HG02938 (cell line): Measurements from ENCODE around the gene CHCHD3.
"Not testable (repeated sequence)": the region's sequence is repeated elsewhere in the genome, so short reads cannot be mapped to it uniquely, and the experiment has no call there.

Experiments
- ATAC-seq: cut with Tn5 transposase; IDR thresholded peaks from one replicate; pipeline ENCODE4 v1.9.1; 2021; ENCODE audit warnings: mild to moderate bottlenecking, moderate library complexity; ENCODE audit not compliant: unreplicated experiment

CHCHD3 gene

DNA sequence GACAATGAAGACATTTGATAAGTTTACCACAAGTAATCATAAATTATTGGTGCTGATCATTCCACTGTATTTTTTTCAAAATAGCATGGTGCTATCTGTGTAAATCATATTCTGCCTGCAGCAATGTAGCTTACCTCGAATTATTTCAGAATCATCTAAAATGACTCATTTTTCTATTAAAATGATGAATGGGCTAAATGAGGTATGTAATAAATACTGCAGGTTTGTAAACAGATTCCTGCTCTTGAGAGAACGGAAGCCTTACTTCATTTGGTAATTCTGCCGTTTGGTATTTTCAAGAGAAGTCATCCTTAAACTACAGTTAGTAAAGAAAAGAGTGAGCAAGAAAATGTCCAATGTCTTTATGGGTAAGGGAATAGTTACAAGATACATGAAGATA lies 115.9 kb downstream of the CHCHD3 start:
- ATAC-seq: no peak

DNA sequence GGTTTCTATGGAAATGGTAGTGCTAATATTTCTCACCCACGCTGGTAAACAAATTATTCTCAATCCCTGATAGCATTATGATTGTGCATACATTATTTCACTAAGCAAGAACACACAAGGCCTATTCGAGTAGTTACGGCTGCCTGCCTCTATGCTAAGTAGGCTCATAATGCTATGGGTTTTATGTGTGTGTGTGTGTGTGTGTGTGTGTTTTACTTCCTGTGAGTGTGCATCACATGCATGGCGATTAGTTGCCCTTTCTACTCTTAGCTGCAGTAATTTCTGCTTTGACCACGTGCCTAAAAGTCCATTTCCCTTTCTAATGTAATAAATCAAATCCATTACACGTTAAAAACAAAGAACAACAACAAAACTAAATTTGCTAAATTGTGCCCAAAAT lies 117.0 kb downstream of the CHCHD3 start:
- no peak for ATAC-seq

DNA sequence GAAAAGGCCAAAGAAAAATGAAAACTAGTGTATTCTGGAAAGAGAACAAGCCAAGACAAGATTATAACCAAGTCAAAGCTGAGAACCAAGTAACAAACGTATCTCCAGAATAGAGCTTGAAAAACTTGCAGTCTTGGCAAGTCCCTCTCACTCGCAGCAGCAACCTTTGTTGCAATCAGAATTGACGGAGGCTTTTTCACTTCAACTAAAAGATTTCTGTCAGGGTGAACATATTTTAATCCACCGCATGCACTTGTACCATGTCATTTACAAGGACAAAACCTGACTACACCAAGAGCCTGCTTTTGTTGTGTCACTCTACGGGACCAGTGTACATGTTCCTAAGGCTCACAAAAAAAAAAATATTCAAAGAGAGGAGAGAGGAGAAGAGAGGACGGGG lies 122.0 kb downstream of the CHCHD3 start:
- no peak for ATAC-seq

DNA sequence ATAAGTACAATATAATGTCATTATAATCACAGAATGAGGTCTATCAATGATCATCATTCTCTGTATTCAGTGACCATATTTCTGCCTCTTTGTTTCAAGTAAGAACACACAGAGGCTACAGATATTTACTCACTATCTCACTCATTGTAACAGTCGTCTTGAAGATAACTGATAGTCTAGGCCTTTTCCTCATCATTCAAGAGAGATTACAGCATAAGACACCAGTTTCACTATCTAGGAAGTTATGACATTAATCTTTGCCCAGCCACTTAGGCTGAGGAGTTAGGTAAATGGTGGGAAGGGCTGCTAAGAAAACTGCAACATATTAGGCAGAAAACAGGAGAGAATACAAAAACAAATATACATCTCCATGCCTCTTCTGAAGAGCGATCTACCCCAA lies 125.3 kb downstream of the CHCHD3 start:
- no peak for ATAC-seq

DNA sequence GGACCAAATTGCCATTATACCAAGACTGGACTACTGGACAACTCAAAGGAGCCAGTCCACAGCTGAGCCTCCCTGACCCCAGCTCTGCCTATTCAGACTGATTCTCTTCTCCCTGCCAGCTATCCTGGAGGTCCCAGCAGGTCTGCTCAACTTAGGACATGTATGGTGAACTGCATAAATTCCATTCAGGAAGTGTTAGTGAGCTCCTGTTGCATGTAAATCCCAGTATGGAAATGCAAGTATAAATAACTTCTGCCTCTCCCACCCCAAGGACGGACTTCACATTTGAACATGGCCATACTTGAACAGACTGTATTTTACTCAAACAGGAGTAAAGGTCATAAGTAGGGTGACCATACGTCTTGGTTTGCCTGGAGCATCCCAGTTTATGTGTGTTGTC lies 128.4 kb downstream of the CHCHD3 start:
- ATAC-seq: no peak

DNA sequence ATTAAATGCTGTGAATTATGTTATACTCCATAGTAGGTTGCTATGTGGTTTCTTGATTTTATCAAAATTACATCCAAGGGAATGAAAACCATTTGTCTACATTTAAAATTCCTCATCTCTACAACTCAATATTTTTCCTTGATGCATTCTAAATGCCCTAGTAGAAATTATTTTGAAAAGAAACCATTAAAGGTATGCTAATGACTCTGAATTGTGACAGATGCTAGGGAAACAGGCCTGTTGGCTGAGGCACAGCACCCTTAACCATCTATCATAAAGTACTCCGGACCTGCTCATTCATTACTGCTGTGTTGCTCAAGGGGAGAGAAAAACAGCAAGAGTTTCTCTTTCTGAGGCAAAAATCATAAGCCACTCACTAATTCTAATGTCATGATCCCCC lies 131.2 kb downstream of the CHCHD3 start:
- ATAC-seq: no peak

DNA sequence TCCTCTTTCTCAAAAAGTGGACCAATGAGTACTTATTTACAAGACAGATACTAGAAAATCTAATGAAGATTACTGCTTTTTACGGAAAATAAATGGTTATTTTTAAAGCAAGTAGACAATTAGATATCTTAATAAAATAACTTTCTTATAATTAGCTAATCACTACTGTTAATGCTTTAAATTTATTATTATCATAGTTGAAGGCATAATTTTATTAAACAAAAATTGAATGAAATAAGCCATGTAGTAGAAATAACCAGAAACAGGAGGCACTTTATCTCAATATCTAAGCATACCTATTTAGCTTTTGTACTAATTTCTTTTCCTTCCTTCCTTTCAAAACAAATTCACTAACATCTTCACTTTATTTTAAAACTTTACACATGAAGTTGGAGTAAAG lies 134.9 kb downstream of the CHCHD3 start:
- no peak for ATAC-seq

DNA sequence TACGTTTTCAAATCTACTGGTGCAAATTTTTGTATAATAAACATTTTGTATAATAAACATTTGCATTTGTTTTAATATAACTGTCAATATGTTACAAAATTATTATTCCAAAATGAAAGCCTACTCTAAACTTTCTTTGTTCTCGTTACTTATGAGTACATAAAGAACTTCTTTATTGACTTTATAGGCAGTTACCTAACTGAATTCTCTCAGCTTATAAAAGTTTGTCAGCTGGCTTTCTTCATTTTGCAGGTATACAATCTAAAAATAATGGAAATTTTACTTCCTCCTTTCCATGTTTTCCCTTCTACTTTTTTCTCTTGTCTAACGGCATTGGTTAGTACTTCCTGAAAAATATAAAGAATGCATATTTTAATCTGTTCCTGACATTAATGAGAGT lies 137.1 kb downstream of the CHCHD3 start:
- no peak for ATAC-seq

DNA sequence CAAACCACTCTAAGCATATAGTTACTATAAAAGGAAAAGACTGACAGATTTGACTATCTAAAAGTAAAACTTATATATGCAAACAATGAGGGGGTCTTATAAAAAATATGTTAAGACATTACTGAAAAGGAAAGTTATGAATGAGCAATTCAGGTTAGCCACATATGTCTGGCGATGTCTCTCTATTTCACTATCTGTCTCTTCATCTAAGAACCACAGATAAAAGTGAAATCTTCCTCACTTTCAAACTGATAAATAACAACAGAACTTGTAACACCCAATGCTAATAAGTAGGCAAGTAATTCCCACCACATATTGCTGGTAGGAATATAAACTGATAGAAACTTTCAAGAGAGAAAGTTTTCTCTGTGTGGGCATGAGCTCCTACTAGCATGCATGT lies 138.2 kb downstream of the CHCHD3 start:
- ATAC-seq: no peak

DNA sequence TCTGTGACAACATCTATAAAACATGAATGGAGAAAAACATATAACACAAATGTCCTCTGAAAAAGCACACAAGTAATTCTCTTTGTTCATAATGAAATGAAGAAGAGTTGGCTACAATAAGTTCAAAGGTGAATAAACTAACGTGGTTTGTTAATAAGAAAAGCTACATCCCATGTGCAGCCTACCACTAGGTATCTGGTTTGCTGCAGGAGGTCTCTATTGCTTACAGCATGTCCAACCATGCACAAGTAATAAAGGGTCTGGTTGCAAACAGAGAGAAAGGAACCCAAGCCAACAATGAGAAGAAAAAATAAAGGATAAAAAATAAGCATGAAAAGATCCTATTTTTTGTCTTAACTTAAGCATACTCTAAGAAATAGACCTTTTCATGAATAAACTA lies 139.2 kb downstream of the CHCHD3 start:
- no peak for ATAC-seq

DNA sequence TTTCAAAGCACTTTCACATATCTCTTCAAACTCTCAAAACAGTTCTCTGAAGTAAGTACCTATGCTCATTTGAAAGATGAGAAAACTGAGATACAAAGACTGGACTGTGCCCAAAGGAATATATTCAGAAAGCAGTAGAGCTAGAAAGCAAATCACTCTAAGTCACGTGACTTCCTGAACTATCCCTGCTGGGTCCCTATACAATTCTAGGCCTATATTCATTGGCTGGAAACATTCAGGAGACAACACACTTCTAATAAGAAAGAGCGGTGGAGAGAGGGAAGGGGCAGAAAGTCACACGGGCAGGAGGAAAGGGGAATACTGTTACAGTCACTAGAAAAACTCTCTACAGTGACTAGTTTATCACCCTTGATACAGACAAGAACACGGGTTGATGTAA lies 140.0 kb downstream of the CHCHD3 start:
- no peak for ATAC-seq

DNA sequence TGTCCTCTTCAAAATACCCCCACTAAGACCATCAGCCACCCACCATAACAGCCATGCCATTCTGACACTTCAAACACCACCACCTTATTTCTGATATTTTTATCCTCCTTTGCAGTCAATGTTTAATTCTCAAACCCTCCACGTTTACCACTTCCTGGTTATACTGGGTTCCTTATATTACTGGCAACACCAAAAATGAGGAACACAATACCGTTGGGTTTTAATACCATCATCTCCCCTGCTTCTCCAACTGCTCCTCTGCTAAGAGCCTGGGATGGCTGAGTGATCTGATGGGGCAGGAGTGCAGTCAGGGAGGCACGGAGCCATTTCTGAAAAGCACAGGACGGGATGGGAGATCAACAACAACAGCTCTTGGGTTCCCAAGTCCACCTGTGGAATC lies 140.5 kb downstream of the CHCHD3 start:
- no peak for ATAC-seq

DNA sequence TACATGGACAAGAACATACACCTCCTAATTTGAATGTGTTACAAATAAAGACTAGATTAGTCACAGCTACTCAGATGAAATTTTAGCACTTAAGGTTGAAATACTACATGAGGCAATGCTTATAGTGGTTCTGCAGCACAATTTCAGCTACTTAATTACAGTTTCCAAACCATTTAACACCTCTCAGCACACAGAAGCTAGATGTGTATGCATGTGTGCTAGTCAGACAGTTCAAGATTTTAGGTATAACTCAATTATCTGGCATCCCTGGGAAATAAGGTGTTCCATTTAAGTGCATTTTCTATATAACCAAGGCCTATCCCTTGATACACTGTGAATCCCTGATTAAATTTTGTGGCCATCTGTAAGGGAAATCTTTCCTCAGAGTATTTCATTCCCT lies 141.8 kb downstream of the CHCHD3 start:
- no peak for ATAC-seq

DNA sequence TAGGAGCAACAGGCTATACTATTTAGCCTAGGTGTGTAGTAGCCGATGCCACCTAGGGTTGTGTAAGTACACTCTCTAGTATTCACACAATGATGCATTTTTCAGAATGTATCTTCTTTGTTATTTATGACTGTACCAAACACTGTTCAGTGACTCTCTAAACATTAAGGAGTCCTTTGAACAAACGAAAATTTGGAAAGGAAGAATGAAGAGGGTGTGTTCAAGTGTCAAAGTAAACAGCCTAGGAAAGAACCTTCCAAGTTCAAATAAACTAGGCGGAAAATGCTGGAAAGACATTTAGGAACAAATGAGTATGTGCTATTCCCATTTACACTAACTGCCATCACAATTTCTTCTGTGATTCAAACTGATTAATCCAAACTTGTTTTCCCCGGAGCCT lies 142.4 kb downstream of the CHCHD3 start:
- no peak for ATAC-seq

DNA sequence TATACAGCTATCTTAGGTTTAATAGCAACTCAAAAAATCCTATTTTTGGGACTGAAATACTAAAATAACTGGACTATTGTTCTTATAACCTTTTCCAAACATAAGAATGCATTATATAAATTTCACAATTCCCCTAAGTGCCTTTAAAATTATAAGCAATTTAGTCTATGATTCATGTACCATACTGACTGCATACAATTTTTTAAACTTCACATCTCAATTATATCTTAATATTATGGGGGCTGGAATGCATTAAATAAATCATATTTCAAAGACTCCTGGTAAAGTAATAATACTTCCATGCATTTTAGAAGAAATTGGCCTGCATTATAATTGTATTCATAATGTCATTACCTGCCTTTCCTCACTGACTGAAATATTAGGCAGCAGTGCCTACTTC lies 144.6 kb downstream of the CHCHD3 start:
- ATAC-seq: no peak

DNA sequence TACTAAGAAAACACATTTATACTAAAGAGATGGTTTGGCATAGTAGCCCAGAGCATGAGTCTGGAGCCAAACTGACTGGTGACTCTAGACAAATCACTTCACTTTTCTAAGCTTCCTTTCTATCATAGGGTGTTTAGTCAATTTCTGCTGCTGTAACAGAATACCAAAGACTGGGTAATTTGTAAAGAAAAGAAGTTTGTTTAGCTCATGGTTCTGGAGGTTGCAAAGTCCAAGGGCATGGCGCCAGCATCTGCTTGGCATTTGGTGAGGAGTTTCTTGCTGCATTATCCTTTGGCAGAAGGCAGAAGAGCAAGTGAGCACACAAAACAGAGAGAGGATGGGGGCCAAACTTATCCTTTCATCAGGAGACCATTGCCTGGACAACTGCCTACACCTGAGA lies 146.3 kb downstream of the CHCHD3 start:
- ATAC-seq: no peak

DNA sequence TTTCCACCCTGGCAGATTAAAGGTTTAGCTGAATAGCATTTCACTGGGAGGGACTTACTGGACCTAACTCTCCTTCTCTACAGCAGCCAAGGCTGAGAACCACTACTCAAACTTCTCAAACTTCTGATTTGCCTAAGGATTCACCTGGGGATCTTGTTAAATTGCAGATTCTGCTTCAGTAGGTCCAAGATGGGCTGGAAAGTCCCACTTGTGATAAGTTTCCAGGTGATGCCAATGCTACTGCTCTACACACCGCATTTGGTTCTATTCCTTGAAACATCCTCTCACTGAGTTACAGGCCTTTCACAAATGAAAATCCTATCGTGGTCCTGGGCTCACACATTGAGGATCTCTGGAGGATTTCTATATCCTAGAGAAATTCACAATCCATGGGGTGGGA lies 147.9 kb downstream of the CHCHD3 start:
- no peak for ATAC-seq

DNA sequence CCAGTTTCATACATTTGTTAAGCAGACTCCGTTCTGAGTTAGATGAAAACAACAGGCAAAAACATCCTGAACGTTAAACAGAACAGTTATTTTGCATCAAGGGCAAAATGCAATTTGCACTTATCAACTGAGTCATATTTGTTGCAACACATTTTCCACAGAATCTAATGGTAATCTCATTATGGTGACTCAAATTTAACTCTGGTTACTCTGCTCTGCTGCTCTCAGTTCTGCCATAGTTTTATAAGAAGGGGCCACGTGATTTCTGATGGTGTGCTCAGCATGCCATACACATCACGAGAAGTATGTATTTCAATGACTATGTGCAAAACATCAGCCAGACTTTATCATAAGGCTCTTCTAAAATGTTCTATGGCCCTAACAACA lies 148.8 kb downstream of the CHCHD3 start:
- peak; percentile 77 for ATAC-seq

DNA sequence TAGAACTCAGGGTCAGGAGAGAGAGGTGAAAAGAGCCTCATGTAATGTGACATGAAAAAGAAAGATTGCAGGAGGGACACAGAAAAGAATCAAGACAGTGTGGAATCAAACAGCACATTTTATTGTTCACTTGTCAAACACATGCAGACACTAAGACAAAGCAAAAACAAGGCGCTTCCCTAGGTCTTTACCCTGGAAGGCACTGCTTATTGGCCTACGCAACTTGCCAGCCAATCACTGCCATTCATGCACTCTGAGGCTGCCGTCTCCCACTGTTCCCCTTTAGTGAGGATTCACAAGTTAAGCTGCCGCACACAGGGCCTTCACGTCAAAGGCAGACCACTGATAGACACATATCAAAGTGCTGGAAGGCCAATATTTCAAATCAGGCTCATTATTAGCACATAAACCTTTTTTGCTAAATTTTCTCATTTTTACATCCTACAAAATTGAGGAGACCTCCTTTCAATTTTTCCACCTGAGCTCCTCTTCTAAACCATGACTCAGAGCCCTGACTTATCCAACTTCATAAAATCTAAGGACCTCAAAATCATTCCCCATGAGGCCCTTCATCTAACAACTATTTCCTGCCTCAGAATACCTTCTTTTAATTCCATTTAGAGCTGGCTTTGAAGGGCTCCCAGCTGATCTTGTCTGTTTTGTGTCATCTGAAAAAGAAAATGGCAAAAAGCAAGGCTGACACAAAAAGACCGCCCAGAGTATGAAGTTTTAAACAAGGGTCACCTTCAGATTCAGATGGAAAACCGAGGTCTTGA lies 149.4 kb downstream of the CHCHD3 start:
- no peak for ATAC-seq

DNA sequence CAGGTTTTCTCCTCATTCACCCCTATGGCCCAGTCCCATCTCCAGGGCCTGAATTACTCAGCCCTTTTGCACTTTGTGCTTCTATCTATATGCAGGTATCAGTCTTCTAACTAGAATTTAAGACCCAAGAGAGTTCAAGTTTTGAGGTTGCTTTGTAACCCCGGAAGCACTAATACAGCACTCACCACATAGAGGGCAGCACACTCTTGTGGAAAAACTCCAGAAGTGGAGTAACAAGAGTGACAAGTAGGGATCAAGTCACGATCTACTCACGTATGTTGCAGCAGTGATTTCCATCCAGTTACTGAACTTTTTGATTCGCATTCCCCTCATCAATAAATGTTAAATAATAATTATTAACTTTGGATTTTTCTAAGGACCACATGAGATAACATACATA lies 151.0 kb downstream of the CHCHD3 start:
- no peak for ATAC-seq

DNA sequence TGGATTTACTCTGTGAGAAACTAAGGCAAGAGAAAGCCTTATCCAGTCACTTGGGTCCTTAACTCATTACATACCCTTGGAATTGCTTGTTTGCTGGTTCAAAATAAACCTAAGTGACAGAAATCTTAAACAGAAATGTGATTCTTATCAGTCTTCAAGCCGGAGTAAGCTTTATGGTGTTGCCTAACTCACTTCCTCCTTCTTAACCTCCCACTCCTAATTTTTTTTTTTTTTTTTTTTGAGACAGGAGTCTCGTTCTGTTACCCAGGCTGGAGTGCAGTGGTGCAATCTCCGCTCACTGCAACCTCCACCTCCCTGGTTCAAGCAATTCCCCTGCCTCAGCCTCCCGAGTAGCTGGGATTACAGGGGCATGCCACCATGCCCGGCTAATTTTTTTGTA lies 151.9 kb downstream of the CHCHD3 start:
- not testable (repeated sequence) for ATAC-seq

DNA sequence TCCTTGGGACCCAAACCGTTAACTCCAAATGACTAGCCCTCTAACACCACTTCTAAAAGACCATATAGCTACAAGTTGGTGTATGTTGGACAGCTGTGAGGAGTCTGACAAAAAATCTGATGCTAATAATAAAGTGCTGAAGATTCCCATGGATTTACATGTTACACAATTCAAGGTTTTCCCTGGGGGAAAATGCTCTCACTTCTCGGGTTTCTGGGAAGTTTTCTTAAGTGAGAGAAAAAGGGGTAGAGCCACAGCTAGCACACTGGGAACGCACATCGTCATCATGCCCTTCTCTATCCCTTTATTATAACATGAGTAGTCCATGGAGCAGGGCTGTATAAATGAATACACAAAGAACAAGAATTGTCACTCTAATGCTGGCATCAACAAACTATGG lies 162.1 kb downstream of the CHCHD3 start:
- no peak for ATAC-seq

DNA sequence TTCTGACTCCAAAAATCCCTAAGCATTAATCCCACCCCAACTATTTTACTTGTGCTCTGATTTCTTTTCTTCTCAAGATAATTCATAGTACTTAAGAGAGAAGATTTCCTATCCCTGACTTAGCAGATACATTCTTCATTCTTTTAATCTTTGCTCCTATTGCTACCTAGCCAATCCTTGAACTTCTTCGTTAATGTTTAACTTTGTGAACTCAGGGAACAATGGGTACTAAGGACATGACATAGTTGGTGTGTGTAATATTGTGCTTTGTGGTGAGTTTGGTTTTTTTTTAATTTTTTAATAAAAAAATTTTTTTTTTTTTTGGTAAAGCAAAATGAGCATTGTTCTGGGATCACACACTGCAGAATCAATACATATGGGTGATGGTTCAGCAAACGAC lies 166.2 kb downstream of the CHCHD3 start:
- ATAC-seq: no peak
